ENCODE data around the gene FAM221B. TPM values are rescaled to one million over a fixed set of nuclear protein-coding genes. Genes with fewer than 3 reads are reported as not detected.

FAM221B gene
- total RNA-seq (ENCODE audit: insufficient read depth, low replicate concordance): 1.2 TPM

GRCh38 chr9:35828716-35829083 lies at the start of gene FAM221B:
Gene FAM221B (minus strand): TSS chr9:35828732. CDS start chr9:35826161, 2,571 bp downstream.
- DNase-seq (ENCODE audit: low spot score): no peak

GRCh38 chr9:35872505-35872904 lies 44.0 kb upstream of the FAM221B start:
- no peak for DNase-seq (ENCODE audit: low spot score)

GRCh38 chr9:35871545-35871944 lies 43.0 kb upstream of the FAM221B start:
- DNase-seq (ENCODE audit: low spot score): no peak

GRCh38 chr9:35870351-35870923 lies 41.9 kb upstream of the FAM221B start, which contains the start of gene OR13J1:
Gene OR13J1 (minus strand): TSS chr9:35870401. CDS start chr9:35870401, 0 bp downstream.
- no peak for DNase-seq (ENCODE audit: low spot score)

- DNase-seq (ENCODE audit: low spot score): no peak
These were observed 41.2 kb upstream of the FAM221B start for GRCh38 chr9:35869621-35870216.

GRCh38 chr9:35868933-35869332 lies 40.4 kb upstream of the FAM221B start:
- no peak for DNase-seq (ENCODE audit: low spot score)

- DNase-seq (ENCODE audit: low spot score): no peak
These were observed 39.0 kb upstream of the FAM221B start for GRCh38 chr9:35867538-35867937.

- no peak for DNase-seq (ENCODE audit: low spot score)
These were observed 36.2 kb upstream of the FAM221B start for GRCh38 chr9:35864695-35865255.

- DNase-seq (ENCODE audit: low spot score): no peak
These were observed 35.1 kb upstream of the FAM221B start for GRCh38 chr9:35863583-35863982.

GRCh38 chr9:35862328-35862727 lies 33.8 kb upstream of the FAM221B start:
- no peak for DNase-seq (ENCODE audit: low spot score)

- no peak for DNase-seq (ENCODE audit: low spot score)
These were observed 32.8 kb upstream of the FAM221B start for GRCh38 chr9:35861161-35861897.

- DNase-seq (ENCODE audit: low spot score): no peak
These were observed 31.4 kb upstream of the FAM221B start for GRCh38 chr9:35859990-35860339.

- no peak for DNase-seq (ENCODE audit: low spot score)
These were observed 30.9 kb upstream of the FAM221B start for GRCh38 chr9:35859310-35859989.

- no peak for DNase-seq (ENCODE audit: low spot score)
These were observed 29.9 kb upstream of the FAM221B start for GRCh38 chr9:35858458-35858857.

- no peak for DNase-seq (ENCODE audit: low spot score)
These were observed 28.4 kb upstream of the FAM221B start for GRCh38 chr9:35856882-35857281.

GRCh38 chr9:35856206-35856605 lies 27.7 kb upstream of the FAM221B start:
- no peak for DNase-seq (ENCODE audit: low spot score)

GRCh38 chr9:35854091-35854762 lies 25.7 kb upstream of the FAM221B start:
- no peak for DNase-seq (ENCODE audit: low spot score)

- no peak for DNase-seq (ENCODE audit: low spot score)
These were observed 24.6 kb upstream of the FAM221B start for GRCh38 chr9:35852876-35853865.

- DNase-seq (ENCODE audit: low spot score): no peak
These were observed 23.8 kb upstream of the FAM221B start for GRCh38 chr9:35852267-35852815.

All from umbilical cord (tissue), 2 donors.